Neural cell (in vitro differentiated cells): ENCODE results near the gene TMEM50B.
"Not testable (repeated sequence)": the region's sequence is repeated elsewhere in the genome, so short reads cannot be mapped to it uniquely, and the experiment has no call there.

ENCODE experiments used
- EP300 ChIP-seq: fragments of 450-650 bp; conservative IDR thresholded peaks from 2 replicates; pipeline ENCODE4 v1.6.1; 2014; ENCODE audit warnings: antibody characterized with exemption, mild to moderate bottlenecking, moderate library complexity; ENCODE audit not compliant: poor library complexity, severe bottlenecking
- EZH2 ChIP-seq: fragments of 200-600, 300-800 bp; shearing (Covaris generic), sonication (generic); IDR thresholded peaks from 2 replicates; pipeline ENCODE4 v1.6.1; 2014; ENCODE audit warnings: antibody characterized with exemption, low read length, borderline replicate concordance, mild to moderate bottlenecking; ENCODE audit not compliant: insufficient read depth, poor library complexity, severe bottlenecking
- MXI1 ChIP-seq: fragments of 450-650 bp; conservative IDR thresholded peaks from 2 replicates; pipeline ENCODE4 v1.6.1; 2014; ENCODE audit warnings: antibody characterized with exemption, mild to moderate bottlenecking; ENCODE audit not compliant: poor library complexity, severe bottlenecking
- POLR2AphosphoS5 ChIP-seq: IDR thresholded peaks from 2 replicates; pipeline ENCODE4 v1.6.1; 2012
- RAD21 ChIP-seq: fragments of 450-650 bp; conservative IDR thresholded peaks from 2 replicates; pipeline ENCODE4 v1.6.1; 2014; ENCODE audit warnings: antibody characterized with exemption, mild to moderate bottlenecking, moderate library complexity
- SMC3 ChIP-seq: fragments of 450-650 bp; conservative IDR thresholded peaks from 2 replicates; pipeline ENCODE4 v1.6.1; 2014; ENCODE audit warnings: antibody characterized with exemption, mild to moderate bottlenecking, moderate library complexity; ENCODE audit not compliant: poor library complexity
- TAF1 ChIP-seq: IDR thresholded peaks from 2 replicates; pipeline ENCODE4 v1.6.1; 2012; ENCODE audit warnings: low read depth
- TF ChIP-seq, protein P1 (sequence below): fragments of 450-650 bp; IDR thresholded peaks from 2 replicates; pipeline ENCODE4 v1.5.1; 2014; ENCODE audit warnings: antibody characterized with exemption, mild to moderate bottlenecking, moderate library complexity; ENCODE audit not compliant: poor library complexity, severe bottlenecking
- TF ChIP-seq, protein P2 (sequence below): IDR thresholded peaks from 2 replicates; pipeline ENCODE4 v1.6.1; 2012; ENCODE audit warnings: borderline replicate concordance

DNA sequence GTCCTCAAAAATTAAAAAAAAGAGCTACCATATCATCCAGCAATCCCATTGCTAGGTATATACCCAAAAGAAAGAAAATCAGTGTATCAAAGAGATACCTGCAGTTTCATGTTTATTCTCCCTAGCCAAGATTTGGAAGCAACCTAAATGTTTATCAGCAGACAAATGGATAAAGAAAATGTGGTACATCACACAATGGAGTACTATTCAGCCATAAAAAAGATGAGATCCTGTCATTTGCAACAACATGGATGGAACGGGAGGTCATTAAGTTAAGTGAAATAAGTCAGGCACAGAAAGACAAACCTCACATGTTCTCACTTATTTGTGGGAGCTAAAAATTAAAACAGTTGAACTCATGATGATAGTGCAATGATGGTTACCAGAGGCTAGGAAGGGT is 27.2 kb upstream of the TMEM50B start:
- TF ChIP-seq, protein P1, sequence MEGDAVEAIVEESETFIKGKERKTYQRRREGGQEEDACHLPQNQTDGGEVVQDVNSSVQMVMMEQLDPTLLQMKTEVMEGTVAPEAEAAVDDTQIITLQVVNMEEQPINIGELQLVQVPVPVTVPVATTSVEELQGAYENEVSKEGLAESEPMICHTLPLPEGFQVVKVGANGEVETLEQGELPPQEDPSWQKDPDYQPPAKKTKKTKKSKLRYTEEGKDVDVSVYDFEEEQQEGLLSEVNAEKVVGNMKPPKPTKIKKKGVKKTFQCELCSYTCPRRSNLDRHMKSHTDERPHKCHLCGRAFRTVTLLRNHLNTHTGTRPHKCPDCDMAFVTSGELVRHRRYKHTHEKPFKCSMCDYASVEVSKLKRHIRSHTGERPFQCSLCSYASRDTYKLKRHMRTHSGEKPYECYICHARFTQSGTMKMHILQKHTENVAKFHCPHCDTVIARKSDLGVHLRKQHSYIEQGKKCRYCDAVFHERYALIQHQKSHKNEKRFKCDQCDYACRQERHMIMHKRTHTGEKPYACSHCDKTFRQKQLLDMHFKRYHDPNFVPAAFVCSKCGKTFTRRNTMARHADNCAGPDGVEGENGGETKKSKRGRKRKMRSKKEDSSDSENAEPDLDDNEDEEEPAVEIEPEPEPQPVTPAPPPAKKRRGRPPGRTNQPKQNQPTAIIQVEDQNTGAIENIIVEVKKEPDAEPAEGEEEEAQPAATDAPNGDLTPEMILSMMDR = not testable (repeated sequence)
- not testable (repeated sequence) for TF ChIP-seq RAD21, POLR2AphosphoS5, EZH2, SMC3, TAF1, EP300, MXI1
- TF ChIP-seq, protein P2, sequence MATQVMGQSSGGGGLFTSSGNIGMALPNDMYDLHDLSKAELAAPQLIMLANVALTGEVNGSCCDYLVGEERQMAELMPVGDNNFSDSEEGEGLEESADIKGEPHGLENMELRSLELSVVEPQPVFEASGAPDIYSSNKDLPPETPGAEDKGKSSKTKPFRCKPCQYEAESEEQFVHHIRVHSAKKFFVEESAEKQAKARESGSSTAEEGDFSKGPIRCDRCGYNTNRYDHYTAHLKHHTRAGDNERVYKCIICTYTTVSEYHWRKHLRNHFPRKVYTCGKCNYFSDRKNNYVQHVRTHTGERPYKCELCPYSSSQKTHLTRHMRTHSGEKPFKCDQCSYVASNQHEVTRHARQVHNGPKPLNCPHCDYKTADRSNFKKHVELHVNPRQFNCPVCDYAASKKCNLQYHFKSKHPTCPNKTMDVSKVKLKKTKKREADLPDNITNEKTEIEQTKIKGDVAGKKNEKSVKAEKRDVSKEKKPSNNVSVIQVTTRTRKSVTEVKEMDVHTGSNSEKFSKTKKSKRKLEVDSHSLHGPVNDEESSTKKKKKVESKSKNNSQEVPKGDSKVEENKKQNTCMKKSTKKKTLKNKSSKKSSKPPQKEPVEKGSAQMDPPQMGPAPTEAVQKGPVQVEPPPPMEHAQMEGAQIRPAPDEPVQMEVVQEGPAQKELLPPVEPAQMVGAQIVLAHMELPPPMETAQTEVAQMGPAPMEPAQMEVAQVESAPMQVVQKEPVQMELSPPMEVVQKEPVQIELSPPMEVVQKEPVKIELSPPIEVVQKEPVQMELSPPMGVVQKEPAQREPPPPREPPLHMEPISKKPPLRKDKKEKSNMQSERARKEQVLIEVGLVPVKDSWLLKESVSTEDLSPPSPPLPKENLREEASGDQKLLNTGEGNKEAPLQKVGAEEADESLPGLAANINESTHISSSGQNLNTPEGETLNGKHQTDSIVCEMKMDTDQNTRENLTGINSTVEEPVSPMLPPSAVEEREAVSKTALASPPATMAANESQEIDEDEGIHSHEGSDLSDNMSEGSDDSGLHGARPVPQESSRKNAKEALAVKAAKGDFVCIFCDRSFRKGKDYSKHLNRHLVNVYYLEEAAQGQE = not testable (repeated sequence)
